Measurements from ENCODE around the gene PFKP. TPM values are rescaled to one million over a fixed set of nuclear protein-coding genes. Genes with fewer than 3 reads are reported as not detected.
"Not testable (repeated sequence)": the region's sequence is repeated elsewhere in the genome, so short reads cannot be mapped to it uniquely, and the experiment has no call there.

PFKP gene
- polyA plus RNA-seq, 4 donors: 25.3 to 34.2 (median 30.0) TPM

GRCh38 chr10:3148041-3148440 lies 80.7 kb downstream of the PFKP start:
- no peak for DNase-seq (ENCODE audit: low read depth in 4 of 4, low spot score in 3 of 4)

- no peak for DNase-seq (ENCODE audit: low read depth in 4 of 4, low spot score in 3 of 4)
Measured at GRCh38 chr10:3148994-3149393, 81.6 kb downstream of the PFKP start.

- DNase-seq (ENCODE audit: low read depth in 4 of 4, low spot score in 3 of 4): no peak
Measured at GRCh38 chr10:3149918-3150317, 82.6 kb downstream of the PFKP start.

GRCh38 chr10:3150366-3150765 lies 83.0 kb downstream of the PFKP start:
- DNase-seq (ENCODE audit: low read depth in 4 of 4, low spot score in 3 of 4): no peak

GRCh38 chr10:3150961-3151360 lies 83.6 kb downstream of the PFKP start:
- DNase-seq (ENCODE audit: low read depth in 4 of 4, low spot score in 3 of 4): no peak

DNA sequence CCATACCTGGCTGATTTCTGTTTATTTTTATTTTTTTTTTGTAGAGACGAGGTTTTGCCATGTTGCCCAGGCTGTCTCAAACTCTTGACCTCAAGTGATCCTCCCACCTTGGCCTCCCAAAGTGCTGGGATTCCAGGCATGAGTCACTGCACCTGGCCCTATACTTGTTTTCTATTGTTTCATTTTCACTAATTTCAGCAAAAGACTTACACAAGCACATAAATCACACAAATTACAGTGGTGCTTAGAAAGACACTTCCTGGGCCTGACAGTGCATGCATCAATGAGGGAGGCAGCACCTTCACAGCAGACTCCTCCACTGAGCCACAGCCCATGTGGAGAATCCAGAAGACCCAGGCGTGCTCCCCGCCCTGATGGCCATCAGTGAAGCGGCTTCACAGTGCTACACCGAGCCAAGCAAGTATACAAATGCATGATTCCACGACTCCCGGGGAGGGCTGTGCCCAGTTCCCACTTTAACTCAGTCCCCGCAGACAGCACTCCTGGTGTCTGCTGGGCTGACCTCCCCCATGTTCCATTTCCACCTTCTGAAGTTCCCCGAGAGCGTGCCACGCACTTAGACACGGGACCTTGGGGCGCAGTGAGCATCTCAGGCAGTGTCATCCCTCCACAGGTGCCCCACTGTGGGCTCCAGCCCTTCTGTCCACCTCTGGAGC lies 84.7 kb downstream of the PFKP start:
- no peak for DNase-seq (ENCODE audit: low read depth in 4 of 4, low spot score in 3 of 4)

- DNase-seq (ENCODE audit: low read depth in 4 of 4, low spot score in 3 of 4): no peak
Measured at GRCh38 chr10:3152566-3152935, 85.2 kb downstream of the PFKP start.

- DNase-seq (ENCODE audit: low read depth in 4 of 4, low spot score in 3 of 4): no peak
Measured at GRCh38 chr10:3154666-3155065, 87.3 kb downstream of the PFKP start.

- no peak for DNase-seq (ENCODE audit: low read depth in 4 of 4, low spot score in 3 of 4)
Measured at GRCh38 chr10:3159152-3159551, 91.8 kb downstream of the PFKP start.

DNA sequence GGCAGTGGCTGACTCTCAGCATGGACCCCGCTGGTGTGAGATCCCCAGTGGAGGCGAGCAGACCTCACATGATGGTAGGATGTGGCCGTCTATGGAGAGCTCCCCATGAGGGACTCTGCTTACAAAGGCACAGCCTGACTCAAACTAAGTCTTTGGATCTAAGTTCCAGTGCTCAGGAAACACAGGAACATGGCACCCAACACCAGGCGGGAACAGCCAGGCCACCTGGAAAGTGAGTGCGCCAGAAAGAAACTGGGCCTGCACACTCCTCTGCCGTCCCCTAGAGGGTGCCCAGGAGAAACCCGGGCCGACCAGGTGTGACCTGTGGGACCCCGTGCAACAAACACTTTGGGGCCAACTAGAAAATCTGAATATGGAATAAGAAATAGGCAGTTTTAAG lies 95.2 kb downstream of the PFKP start:
- no peak for DNase-seq (ENCODE audit: low read depth in 4 of 4, low spot score in 3 of 4)

DNA sequence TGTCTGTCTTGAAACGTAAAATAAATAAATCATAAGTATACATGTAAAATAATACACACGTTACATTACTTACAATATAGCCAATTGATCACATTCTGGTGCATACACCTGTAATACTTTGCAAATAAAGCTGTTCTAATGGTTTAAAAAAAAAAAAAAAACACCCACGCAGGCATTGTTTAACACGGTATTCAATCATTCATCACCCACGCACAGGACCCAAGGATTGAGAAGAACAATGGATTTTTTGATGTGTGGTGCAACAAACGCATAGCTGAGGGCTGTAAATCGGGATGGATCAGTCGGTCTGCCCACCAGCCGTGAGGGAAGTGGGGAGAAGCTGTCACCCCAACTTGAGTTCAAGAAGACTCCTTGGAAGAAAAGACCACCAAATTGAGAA lies 96.5 kb downstream of the PFKP start:
- DNase-seq (ENCODE audit: low read depth in 4 of 4, low spot score in 3 of 4): no peak

DNA sequence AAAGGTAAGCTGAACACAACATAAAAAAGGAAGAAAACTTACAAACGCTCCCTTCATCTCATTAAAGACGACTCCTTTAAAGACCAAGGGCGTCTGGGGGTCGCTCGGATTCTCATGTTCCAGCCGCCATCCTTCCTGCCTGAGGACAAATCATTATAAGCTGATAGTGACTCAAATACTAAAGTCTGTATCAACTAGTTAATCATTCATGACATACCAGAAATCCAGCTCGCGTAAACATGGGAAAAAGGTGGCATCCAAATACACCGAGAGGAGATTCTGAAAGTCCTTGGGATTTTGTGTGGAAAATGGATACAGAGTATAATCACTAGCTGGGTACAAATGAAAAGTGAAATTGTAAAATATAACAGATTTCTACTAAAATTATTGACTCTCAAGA lies 97.8 kb downstream of the PFKP start:
- no peak for DNase-seq (ENCODE audit: low read depth in 4 of 4, low spot score in 3 of 4)

- DNase-seq (ENCODE audit: low read depth in 4 of 4, low spot score in 3 of 4): no peak
Measured at GRCh38 chr10:3166496-3167290, 99.3 kb downstream of the PFKP start.

- DNase-seq (ENCODE audit: low read depth in 4 of 4, low spot score in 3 of 4): no peak
Measured at GRCh38 chr10:3167611-3168330, 100.4 kb downstream of the PFKP start.

GRCh38 chr10:3169271-3169670 lies 101.9 kb downstream of the PFKP start:
- DNase-seq (ENCODE audit: low read depth in 4 of 4, low spot score in 3 of 4): no peak

GRCh38 chr10:3169673-3170072 lies 102.3 kb downstream of the PFKP start:
- no peak for DNase-seq (ENCODE audit: low read depth in 4 of 4, low spot score in 3 of 4)

- not testable (repeated sequence) for DNase-seq (ENCODE audit: low read depth in 4 of 4, low spot score in 3 of 4)
Measured at GRCh38 chr10:3171488-3171887, 104.1 kb downstream of the PFKP start.

GRCh38 chr10:3172081-3172445 lies 104.7 kb downstream of the PFKP start:
- peak in 2 of 4 donors; percentile 21 to 30 for DNase-seq (ENCODE audit: low read depth in 4 of 4, low spot score in 3 of 4)

- DNase-seq (ENCODE audit: low read depth in 4 of 4, low spot score in 3 of 4): peak; percentile 93 to 95 (median 94)
Measured at GRCh38 chr10:3172446-3173170, 105.3 kb downstream of the PFKP start, which contains the start of gene PITRM1. TSS of gene PITRM1 (minus strand) at chr10:3172782. CDS start at chr10:3172772, 10 bp downstream.

- DNase-seq (ENCODE audit: low read depth in 4 of 4, low spot score in 3 of 4): no peak
Measured at GRCh38 chr10:3173171-3173878, 106.0 kb downstream of the PFKP start.
